GM12878 (cell line): ENCODE data around the gene KNTC1.

Experiments used
- EZH2 ChIP-seq: IDR thresholded peaks from 2 replicates; pipeline ENCODE4 v1.6.1; 2012; ENCODE audit warnings: low read depth, mild to moderate bottlenecking, control low read depth, inconsistent platforms, low read length, borderline replicate concordance; ENCODE audit not compliant: control insufficient read depth
- ZNF217 ChIP-seq: fragments of 450-650 bp; IDR thresholded peaks from 2 replicates; pipeline ENCODE4 v1.6.1; 2017; ENCODE audit warnings: antibody characterized with exemption, mild to moderate bottlenecking

DNA sequence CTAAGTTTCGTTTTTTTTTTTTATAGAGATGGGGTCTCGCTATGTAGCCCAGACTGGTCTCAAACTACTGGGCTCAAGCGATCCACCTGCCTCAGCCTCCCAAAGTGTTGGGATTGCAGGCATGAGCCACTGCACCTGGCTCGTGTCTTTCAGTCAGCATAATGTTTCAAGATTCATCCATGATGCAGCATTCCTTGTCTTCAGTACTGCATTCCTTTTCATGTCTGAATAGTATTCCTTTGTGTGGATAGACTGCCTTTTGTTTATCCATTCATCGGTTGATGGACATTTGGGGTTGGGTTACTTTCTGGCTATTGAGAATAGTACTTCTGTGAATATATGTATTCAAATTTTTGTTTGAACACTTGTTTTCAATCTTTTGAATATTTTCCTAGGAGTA, 138.7 kb downstream of the KNTC1 start:
- TF ChIP-seq EZH2 (no peak), ZNF217 (no peak)
